NCI-H1436 treated with DMSO at 0.1 percent for 48 hours (cell line): ENCODE data around the gene FRAS1.

Experiments used
- DNase-seq: peaks from one replicate; lab custom pipeline; 2025; lab: John Stamatoyannopoulos, UW

Gene FRAS1

DNA sequence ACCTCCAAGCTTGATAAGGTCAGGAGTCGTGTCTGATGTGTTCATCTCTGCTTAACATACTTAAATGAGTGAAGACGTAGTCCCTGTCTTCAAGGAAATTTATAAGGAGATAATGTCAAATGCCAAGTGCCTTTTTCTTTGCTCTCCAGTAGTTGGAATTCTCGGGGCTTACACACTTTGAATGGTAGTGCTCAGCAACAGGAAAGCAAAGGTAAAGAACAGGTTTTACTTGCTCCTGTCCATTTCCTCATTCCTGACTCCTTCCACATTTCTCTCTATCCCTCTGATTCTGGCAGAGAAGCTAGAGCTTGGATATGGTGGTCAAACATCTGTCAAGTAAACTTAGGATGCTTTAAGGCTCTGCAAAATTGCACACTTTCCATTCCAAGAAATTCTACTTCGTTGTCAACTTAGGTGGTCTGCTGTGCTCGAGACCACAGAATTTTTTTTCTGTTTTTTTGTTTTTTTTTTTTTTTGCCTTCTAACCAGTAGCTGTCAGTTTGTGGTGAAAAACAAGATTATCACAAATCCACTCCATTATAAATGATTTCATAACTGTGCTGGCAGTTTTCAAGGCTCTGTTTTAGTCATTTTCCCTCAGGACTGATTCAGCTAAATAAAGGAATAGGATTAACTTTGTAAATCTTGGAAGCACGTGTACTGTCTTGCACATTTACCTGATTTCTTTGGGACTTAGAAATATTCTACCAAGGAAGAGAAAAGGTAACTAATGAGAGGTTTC is 313.7 kb downstream of the FRAS1 start:
- no peak for DNase-seq

DNA sequence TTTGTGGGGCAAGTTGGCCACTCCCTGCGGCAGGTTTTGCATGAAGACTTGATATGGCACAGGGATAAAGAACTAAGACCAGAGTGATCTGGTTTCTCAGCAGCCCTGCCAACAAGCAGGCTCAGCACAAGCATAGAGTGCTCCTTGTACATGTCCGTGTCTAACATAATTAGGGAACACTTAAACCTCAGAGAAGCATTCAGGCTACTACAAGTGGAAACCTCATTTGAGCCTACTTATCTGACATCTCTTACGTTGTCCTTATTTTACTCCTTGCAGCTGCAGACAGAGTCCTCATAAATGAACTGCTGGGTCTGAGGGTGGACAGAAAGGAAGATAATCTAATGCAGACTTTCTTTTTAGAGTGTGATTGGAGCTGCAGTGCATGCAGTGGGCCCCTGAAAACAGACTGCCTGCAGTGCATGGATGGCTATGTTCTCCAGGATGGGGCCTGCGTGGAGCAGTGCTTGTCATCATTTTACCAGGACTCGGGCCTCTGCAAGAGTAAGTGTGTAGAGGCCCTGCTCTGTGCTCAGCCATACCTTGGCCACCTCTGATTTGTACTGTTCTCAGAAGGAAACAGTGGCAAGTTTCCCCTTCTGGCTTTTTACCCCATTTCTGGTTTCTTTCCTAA is 315.3 kb downstream of the FRAS1 start:
- DNase-seq = peak; percentile 68

DNA sequence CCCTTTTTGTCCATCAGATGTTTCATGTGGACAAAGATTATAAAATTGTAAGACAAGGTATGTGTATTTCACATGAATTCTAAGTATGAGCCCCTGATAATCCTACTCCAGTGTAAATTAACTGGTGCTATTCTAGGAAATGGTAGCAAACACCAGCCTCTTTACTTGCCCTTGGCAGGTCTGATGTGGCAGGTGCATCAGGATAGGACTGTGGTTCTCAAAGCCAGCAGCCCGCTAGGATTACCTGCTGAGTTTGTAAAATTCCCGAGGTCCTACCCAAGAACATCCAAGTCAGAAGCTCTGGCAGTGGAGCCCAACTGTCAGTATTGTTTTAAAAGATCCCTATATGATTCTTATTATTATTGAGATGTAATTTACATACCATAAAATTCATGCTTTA is 320.4 kb downstream of the FRAS1 start:
- no peak for DNase-seq

DNA sequence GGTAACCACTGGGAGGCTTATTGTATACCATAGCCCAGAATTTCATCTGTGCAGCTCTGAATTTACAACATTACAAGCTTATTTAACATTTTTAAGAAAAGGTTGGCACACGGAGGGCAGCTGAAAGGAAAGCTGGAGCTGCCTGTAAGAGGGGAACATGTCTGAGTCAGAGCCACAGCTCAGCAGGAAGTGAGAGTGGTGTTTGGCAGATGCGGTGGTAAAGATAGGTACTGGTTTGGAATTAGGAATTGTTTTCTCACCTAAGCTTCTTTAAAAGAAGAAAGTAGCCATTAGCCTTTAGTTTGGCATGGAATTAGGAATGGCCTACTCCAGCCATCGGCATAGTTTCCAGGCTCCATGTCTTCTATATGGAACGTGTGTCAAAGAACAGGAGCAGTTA is 321.9 kb downstream of the FRAS1 start:
- no peak for DNase-seq

DNA sequence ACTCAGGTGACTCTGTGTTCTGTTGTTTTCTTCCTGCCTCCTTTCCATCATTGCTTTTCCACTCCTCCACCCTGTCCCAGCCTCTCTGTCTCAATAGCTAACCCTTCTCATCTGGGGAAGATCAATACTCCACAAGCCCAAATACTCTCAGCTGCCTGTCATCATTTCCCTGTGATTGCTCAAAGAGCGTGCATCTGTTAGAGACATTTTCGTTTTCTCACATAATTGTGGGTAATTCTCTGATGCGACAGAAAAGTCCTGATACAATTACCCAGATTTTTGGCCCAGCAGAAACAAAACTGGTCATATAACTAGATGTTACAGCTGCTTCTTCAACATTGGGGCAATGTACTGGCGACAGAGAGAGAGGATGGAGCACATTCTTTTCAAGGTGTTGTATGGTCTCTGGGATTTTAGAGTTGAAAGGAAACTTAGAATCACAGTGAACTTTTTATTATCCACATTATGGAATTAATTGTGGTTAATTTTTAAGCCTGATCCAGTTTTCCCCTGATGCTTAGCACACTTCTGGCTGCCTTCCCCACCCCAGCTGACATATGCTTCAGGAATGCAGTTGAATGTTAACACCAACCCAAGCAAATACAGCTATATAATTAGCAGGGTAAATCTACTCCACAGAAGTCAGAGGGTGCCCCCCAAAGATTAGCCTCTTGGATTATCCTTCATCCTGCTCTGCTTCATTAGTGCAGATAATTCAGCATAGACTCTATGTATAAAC is 323.0 kb downstream of the FRAS1 start:
- DNase-seq = no peak

DNA sequence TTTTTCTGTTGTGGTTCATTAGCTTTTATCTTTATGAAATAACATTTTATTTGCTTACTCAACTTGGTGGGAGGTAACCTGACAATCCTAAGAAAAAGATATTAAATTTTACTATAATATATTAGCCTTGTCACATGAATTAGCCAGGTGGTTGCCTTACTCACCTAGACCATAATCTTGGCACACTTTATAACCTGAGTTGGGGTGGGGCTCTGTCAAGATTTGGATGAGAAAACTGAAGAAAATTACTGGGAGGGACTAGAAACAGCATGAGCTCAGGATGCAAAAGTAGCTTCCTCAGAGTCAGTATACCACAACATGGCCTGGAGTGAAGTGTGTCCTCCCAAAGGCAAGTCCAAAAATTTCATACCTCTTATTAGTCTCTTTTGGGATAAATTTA is 329.6 kb downstream of the FRAS1 start:
- no peak for DNase-seq

DNA sequence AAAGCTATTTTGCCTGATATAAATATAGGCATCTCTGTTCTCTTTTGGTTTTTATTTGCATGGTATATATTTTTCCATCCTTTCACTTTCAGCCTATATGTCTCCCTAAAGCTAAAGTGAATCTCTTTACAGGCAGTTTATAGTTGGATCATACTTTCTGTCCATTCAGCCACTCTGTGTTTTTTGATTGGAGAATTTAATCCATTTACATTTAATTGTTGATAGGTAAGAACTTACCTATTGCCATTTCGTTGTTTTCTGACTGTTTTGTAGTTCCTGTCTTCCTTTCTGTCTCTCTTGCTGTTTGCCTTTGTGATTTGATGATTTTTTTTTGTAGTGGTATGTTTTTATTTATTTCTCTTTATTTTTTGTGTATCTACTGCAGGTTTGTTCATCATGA is 338.5 kb downstream of the FRAS1 start:
- no peak for DNase-seq

DNA sequence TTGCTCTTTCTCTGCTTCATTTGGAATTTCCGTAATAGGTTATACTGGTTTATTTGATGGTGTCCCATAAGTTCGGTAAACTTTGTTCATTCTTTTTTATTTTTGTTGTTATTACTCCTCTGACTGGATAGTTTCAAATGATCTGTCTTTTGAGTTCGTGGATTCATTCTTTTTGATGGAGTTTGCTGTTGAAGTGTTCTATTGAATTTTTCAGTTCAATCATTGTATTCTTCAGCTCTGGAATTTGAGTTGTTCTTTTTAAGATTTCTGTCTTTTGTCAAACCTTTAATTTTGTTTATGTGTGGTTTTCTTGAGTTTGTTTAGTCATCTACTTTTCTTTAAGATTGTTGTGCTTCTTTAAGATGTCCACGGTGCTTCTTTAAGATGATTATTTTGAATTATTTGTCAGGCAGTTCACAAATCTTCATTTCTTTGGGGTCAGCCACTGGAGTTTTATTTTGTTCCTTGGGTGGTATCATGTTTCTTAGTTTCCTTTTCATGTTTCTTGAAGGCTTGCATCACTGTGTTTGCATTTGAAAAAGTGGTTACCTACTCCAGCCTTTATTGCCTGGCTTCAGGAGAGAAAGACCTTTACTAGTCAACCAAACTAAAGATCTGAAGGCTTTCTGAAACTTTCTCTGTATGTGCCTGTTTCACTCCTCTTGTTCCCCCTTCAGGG is 339.6 kb downstream of the FRAS1 start:
- no peak for DNase-seq

DNA sequence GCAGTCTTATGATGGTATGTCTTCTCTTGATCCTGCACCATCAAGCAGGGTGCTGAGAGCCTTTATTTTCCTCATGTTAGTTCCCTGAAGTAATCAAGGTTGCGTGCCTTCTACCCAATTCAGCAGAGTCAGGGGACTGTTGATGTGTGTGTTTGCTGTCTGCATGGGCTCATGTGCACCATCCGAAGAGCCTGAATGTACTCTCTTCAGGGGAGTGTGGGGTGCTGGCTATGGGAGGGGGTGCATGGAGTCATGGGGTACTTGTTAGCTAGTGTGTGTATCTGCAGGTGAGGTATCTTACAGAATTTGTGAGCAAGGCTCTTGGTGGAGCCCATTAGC is 340.1 kb downstream of the FRAS1 start:
- no peak for DNase-seq

DNA sequence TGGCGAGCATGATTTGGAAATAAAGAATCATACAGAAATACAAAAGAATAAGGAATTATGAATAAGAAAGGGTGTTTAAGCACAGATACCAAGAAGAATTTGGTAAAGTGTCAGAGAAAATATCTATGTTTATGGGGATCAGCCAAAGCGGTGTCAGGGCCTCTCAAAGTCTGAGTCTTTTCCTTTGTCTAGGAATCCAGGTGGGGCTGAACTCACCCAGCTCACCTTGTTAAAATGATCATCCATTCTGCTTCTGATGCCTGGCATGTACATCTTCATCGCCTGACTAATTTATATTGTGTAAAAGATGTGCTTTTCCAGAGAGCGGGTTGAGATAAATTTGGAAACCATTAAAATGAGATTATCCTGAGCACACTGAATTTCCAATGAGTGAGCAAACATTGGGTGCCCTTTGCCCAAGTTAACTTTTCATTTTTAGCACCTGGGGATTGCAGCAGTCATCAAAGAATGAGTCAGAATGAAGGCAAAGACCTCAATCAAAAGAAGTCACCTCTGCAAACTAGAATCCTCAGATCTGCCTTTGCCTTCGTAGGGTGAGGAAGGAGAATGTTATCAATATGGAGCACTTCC is 352.6 kb downstream of the FRAS1 start:
- DNase-seq = no peak

DNA sequence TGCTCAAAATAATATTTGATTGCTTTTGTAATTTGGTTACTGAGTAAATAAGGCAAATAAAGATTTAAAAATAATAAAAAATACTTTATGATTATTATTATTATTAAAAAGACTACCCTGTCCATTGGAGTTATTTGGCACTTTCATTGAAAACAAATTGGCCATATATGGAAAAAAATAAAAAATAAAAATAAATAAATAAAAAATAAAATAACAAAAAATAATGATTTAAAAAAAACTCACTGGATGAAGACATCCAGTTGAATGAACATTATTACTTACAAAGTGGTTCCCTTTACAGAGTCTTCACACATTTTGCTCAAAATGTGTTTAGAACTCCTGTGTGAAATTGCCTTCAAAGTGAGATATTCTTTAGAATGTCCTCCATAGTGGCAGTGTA is 353.1 kb downstream of the FRAS1 start:
- DNase-seq = no peak

DNA sequence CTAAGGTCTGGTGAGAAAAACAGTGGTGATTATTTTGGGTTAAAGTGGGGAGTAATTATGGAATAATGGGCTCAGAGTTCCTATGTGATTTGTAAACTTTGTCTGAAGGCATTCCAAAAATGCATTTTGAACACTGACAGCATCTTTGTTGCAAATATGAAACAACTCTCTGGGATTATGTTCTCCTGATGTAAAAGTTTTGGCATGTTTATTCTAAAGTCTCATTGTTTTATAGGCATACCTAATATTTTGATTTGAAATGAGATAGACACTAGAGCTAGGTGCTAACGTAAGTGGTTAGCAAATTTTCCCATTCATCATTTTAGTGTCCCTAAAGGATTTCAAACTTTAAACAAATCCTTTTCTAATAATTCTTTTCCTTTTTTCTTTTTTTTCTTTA is 353.6 kb downstream of the FRAS1 start:
- DNase-seq = no peak

DNA sequence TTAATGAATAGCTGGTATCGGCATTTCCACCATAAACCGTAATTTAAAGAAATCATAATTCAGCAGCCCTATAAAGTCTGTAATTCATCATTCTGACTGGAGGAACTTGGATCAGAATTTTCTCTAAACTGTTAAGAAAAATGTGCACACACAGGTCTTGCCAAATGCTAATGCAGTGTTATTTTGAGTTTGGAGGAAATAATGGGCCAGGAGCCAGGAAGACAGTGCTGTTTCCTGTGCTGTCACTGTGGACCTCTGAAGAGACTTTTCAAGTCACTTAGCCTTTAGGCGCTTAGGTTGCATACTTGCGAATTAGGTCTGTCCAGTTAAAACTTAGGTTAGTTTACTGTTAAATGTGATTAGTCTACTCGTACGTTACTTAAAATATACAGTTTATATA is 357.0 kb downstream of the FRAS1 start:
- no peak for DNase-seq

DNA sequence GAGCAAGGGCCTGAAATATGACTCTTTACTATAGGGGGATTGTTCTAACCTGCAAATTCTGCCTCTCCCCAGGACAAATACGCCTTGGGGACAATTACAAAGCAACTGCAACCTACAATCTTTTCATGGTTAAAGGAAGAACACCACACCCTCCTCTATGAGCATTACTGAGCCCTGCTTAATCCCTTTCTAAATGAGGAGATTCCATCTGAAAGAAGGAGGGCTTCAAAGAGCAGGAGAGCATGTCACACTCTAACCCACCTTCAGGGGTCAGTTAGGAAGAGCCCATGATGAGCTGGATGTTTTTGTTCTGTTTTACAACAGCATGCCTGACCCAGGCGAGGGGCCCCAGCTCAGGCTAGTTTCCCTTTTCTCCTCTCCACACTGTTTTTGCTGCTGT is 360.5 kb downstream of the FRAS1 start:
- DNase-seq = no peak

DNA sequence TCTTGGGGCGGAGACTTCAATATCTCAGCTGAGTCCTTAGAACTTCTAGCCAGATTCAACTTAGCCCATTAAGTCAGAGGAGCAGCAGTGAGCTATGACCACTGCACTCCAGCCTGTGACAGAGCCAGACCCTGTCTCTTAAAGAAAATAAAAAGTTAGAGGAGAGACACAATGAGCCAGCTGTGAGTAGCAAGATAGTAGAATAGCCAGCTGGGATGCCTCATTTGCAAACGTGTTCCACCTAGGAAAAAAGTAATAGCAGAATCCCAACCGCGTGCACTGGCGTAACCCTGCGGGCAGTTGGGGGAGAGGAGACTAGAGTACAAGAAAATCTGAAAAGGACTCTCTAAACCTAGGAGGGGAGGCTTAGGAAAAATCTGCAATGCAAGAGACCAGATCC is 361.3 kb downstream of the FRAS1 start:
- DNase-seq = no peak

DNA sequence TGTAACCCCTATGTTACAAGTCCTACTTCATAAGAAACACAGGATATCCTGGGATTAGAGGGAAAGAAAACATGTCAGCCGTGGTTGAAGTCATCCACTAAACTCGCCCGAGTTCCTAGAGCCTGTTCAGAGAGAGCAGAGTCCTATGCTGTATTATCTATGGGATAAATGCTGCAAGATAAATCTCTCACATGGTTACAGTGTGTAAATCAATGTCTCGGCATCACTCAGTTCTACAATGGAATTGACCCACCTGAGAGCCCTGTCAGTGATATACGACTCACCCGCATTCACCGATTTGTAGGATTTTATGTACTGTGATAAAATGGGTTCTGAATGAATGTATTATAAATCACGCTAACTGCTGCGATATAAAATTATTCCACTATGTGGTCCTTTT is 366.7 kb downstream of the FRAS1 start:
- DNase-seq = no peak

DNA sequence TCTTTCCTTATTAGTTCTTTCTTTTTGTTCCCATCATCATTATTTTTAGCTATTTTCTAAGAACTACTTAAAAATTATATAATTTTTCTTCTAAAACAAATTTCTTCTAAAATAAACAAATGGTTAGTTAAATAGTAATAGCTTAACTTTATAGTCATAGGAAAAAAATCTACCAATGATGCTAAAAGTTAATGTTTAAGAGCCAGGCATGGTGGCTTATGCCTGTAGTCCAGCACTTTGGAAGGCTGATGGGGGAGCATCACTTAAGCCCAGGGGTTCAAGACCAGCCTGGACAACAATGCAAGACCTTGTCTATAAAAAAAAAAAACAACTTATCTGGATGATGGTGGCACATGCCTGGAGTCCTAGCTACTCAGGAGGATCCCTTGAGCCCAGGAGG is 367.3 kb downstream of the FRAS1 start:
- no peak for DNase-seq

DNA sequence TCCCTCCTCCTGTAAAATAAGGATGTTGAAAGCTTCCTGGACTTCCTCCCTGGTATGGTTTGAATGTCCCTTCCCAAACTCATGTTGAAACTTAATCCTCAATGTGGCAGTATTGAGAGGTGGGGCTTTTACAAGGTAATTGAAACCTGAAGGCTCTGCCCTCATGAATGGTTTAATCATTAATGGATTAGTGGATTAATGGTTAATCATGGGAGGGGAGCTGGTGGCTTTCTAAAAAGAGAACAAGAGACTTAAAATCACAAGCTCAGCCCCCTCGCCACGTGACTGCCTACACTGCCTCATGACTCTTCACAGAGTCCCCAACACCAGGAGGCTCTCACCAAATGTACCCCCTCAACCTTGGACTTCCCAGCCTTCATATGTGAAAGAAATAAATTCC is 369.8 kb downstream of the FRAS1 start:
- DNase-seq = no peak

DNA sequence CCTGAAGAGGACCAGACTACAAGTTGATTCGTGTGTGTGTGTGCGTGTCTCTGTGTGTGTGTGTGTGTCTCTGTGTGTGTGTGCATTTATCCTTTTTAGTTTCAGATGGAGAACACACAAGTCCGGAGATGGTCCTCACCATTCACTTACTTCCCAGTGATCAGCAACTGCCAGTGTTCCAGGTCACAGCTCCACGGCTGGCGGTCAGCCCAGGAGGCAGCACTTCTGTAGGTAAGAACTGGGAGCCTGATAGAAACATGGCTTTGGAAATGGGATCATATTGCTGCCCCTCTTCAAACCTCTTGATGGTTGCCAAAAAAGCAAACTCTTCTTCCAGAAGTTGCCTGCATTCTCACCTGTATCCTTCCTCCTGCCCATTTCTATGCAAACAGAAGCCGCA is 371.9 kb downstream of the FRAS1 start:
- no peak for DNase-seq

DNA sequence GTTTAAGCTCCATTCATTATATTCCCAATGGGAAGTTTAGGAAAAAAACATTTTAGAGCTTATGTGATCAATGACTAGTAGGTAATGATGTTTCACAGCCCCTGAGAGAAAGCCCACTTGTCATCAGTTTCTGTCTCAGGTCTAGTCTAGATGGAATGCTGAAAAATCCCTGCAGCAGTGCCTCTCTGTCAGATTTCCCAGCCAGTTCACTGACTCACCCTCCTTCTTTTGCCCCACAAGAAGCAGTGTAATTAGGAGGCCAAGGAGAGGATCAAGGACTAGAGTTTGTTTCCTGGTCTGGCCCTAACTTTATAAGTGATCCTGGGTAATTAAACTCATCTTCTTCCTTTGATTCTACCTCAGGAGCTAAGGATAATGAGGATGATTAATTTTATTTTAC is 375.8 kb downstream of the FRAS1 start:
- DNase-seq = no peak

DNA sequence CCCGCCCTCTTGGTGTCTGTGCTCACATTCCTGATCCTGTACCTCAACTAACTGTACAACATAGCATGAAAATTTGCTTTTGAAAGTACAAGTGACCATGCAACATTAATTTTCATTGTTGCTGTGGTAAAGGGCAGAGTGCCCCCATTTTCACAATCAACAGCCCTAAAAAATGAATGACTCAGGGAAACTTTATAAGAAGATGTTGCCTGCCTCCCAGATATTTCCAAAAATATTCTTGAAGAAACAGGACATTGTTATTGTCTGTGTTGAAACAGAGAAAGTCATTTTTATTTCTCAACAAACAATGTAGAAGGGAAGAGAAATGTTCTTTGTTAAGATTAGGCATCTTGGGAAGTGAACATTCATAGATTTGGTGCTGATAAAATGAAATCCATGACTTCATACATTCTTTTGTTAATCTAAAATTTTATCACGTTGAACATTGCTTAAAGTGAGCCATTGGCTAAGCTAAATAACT is 380.5 kb downstream of the FRAS1 start:
- no peak for DNase-seq

DNA sequence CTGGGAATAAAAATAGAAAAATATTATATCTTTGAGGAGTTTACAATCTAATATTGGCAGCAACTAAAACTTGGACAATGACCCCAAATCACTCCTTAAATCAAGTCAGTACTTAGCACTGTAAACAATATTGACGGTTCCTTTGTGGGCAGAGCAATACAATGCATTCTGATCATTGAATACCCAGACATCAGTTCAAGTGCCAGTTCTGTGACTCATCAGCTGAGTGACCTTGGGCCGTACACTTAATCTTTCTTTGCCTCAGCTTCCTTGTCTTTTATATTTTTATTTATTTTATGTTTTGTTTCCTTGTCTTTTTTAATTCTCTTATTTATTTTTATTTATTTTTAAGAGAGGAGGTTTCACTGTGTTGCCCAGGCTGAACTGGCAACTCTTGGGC is 382.2 kb downstream of the FRAS1 start:
- DNase-seq = no peak
